WTC11 (cell line): Measurements from ENCODE around the gene BTBD9. TPM values are rescaled to one million over a fixed set of nuclear protein-coding genes. Genes with fewer than 3 reads are reported as not detected.

Experiments used
- ATAC-seq: fragments of 200-7000 bp; cut with Tn5 transposase; 2 replicates; pipeline ENCODE4 v1.10.0; 2021; ENCODE audit warnings: mild to moderate bottlenecking, moderate library complexity
- CTCF ChIA-PET: fragments of 300-600 bp; sonication (Branson Sonifier 250); formaldehyde crosslinking; loops from one replicate; lab custom pipeline; 2021; ENCODE audit warnings: antibody characterized with exemption; lab: Charles Lee
- POLR2A ChIA-PET: fragments of 350-600 bp; sonication (Branson Sonifier 250); formaldehyde crosslinking; loops from one replicate; lab custom pipeline; 2021; ENCODE audit warnings: antibody characterized with exemption; lab: Charles Lee
- DNase-seq: peaks from one replicate; pipeline ENCODE4 v3.0.0; 2021; ENCODE audit warnings: low spot score
- H3K27ac Mint-ChIP-seq: 2 replicates; pipeline ENCODE4 v1.8.0; 2021; ENCODE audit warnings: mixed read lengths
- H3K27me3 Mint-ChIP-seq: 2 replicates; pipeline ENCODE4 v1.8.0; 2021; ENCODE audit warnings: low read depth, mild to moderate bottlenecking, moderate library complexity, mixed read lengths
- H3K36me3 Mint-ChIP-seq: 2 replicates; pipeline ENCODE4 v1.8.0; 2021; ENCODE audit warnings: mixed read lengths
- H3K4me1 Mint-ChIP-seq: 2 replicates; pipeline ENCODE4 v1.8.0; 2022; ENCODE audit warnings: mixed read lengths
- H3K4me3 Mint-ChIP-seq: 2 replicates; pipeline ENCODE4 v1.8.0; 2021; ENCODE audit warnings: mild to moderate bottlenecking, moderate library complexity, mixed read lengths
- H3K9me3 Mint-ChIP-seq: 2 replicates; pipeline ENCODE4 v1.8.0; 2021; ENCODE audit warnings: mixed read lengths
- CREM ChIP-seq: sonication (generic); formaldehyde crosslinking; IDR thresholded peaks from 2 replicates; pipeline ENCODE4 v1.8.1; 2022; ENCODE audit warnings: mild to moderate bottlenecking, missing genetic modification reagents, moderate library complexity
- GRHL2 ChIP-seq: fragments of 250-450 bp; sonication (Bioruptor Pico); IDR thresholded peaks from 2 replicates; pipeline ENCODE4 v1.8.0; 2022; ENCODE audit warnings: mild to moderate bottlenecking, moderate library complexity; ENCODE audit not compliant: insufficient replicate concordance, severe bottlenecking
- IRF2 ChIP-seq: sonication (generic); formaldehyde crosslinking; IDR thresholded peaks from 2 replicates; pipeline ENCODE4 v1.8.0; 2022; ENCODE audit warnings: low read depth, missing genetic modification reagents, borderline replicate concordance
- KAT7 ChIP-seq: sonication (generic); formaldehyde crosslinking; IDR thresholded peaks from 2 replicates; pipeline ENCODE4 v1.8.1; 2023; ENCODE audit warnings: missing genetic modification reagents, mild to moderate bottlenecking, borderline replicate concordance
- MAX ChIP-seq: sonication (generic); formaldehyde crosslinking; IDR thresholded peaks from 2 replicates; pipeline ENCODE4 v1.8.0; 2022; ENCODE audit warnings: mild to moderate bottlenecking, missing genetic modification reagents
- MXD4 ChIP-seq: fragments of 250-450 bp; sonication (Bioruptor Pico); IDR thresholded peaks from 2 replicates; pipeline ENCODE4 v1.8.0; 2021; ENCODE audit warnings: mild to moderate bottlenecking, moderate library complexity, borderline replicate concordance
- NR3C1 ChIP-seq: sonication (generic); formaldehyde crosslinking; conservative IDR thresholded peaks from 2 replicates; pipeline ENCODE4 v1.8.1; 2023; ENCODE audit warnings: low read depth, mild to moderate bottlenecking, missing genetic modification reagents
- PRDM15 ChIP-seq: sonication (generic); formaldehyde crosslinking; IDR thresholded peaks from 2 replicates; pipeline ENCODE4 v1.8.0; 2022; ENCODE audit warnings: missing genetic modification reagents
- SP1 ChIP-seq: sonication (generic); formaldehyde crosslinking; conservative IDR thresholded peaks from 2 replicates; pipeline ENCODE4 v1.8.1; 2022; ENCODE audit warnings: missing genetic modification reagents
- STAT6 ChIP-seq: sonication (generic); formaldehyde crosslinking; conservative IDR thresholded peaks from 2 replicates; pipeline ENCODE4 v1.8.1; 2023; ENCODE audit warnings: mild to moderate bottlenecking, low read depth, missing genetic modification reagents, moderate library complexity
- ZNF138 ChIP-seq: sonication (generic); formaldehyde crosslinking; conservative IDR thresholded peaks from 2 replicates; pipeline ENCODE4 v1.8.1; 2022; ENCODE audit warnings: mild to moderate bottlenecking, moderate library complexity, missing genetic modification reagents
- ZNF263 ChIP-seq: sonication (generic); formaldehyde crosslinking; IDR thresholded peaks from 2 replicates; pipeline ENCODE4 v1.8.1; 2022; ENCODE audit warnings: low read depth, mild to moderate bottlenecking, moderate library complexity, missing genetic modification reagents
- ZNF416 ChIP-seq: fragments of 250-450 bp; sonication (Bioruptor Pico); IDR thresholded peaks from 2 replicates; pipeline ENCODE4 v1.9.0; 2021; ENCODE audit warnings: mild to moderate bottlenecking, inconsistent platforms
- total RNA-seq: library from RNA; stranded (reverse); gene quantifications from 3 replicates; pipeline ENCODE4 v1.2.3, GENCODE V29; 2021
- TF ChIP-seq, protein P1 (sequence below): sonication (generic); formaldehyde crosslinking; IDR thresholded peaks from 2 replicates; pipeline ENCODE4 v1.8.1; 2023; ENCODE audit warnings: mild to moderate bottlenecking, missing genetic modification reagents, moderate library complexity
- TF ChIP-seq, protein P2 (sequence below): fragments of 250-450 bp; sonication (Bioruptor Pico); conservative IDR thresholded peaks from 2 replicates; pipeline ENCODE4 v1.9.0; 2021; ENCODE audit warnings: mild to moderate bottlenecking
- TF ChIP-seq, protein P3 (sequence below): sonication (generic); formaldehyde crosslinking; IDR thresholded peaks from 2 replicates; pipeline ENCODE4 v1.8.0; 2022; ENCODE audit warnings: mild to moderate bottlenecking, missing genetic modification reagents

BTBD9 gene
- total RNA-seq, 1 experiment from 2014 or later, result 4.2 TPM

GRCh38 chr6:38378801-38379200 lies 260.9 kb downstream of the BTBD9 start:
- Mint-ChIP-seq H3K9me3 (0 out of 2 replicates have a peak, but pooled peaks cover 3% of the 10 kb centered on the region), H3K27ac (no peak overlapping the region), H3K36me3 (no peaks in the 10 kb centered on the region), H3K4me1 (no peaks in the 10 kb centered on the region), H3K4me3 (no peak overlapping the region), H3K27me3 (no peaks in the 10 kb centered on the region)
- DNase-seq (no peak), ATAC-seq (no peak)
- ChIA-PET CTCF (no interaction called here), POLR2A (no interaction called here)
- TF ChIP-seq CREM (no peak), KAT7 (CRISPR knock-in tag) (no peak), GRHL2 (CRISPR knock-in tag) (no peak), IRF2 (CRISPR knock-in tag) (no peak), ZNF416 (CRISPR knock-in tag) (no peak), PRDM15 (CRISPR knock-in tag) (no peak), NR3C1 (no peak), MXD4 (CRISPR knock-in tag) (no peak), ZNF263 (CRISPR knock-in tag) (no peak), ZNF138 (no peak), STAT6 (CRISPR knock-in tag) (no peak), MAX (CRISPR knock-in tag) (no peak), SP1 (CRISPR knock-in tag) (no peak)
- TF ChIP-seq, protein P1, sequence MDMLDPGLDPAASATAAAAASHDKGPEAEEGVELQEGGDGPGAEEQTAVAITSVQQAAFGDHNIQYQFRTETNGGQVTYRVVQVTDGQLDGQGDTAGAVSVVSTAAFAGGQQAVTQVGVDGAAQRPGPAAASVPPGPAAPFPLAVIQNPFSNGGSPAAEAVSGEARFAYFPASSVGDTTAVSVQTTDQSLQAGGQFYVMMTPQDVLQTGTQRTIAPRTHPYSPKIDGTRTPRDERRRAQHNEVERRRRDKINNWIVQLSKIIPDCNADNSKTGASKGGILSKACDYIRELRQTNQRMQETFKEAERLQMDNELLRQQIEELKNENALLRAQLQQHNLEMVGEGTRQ, result no peak
- TF ChIP-seq, protein P2, sequence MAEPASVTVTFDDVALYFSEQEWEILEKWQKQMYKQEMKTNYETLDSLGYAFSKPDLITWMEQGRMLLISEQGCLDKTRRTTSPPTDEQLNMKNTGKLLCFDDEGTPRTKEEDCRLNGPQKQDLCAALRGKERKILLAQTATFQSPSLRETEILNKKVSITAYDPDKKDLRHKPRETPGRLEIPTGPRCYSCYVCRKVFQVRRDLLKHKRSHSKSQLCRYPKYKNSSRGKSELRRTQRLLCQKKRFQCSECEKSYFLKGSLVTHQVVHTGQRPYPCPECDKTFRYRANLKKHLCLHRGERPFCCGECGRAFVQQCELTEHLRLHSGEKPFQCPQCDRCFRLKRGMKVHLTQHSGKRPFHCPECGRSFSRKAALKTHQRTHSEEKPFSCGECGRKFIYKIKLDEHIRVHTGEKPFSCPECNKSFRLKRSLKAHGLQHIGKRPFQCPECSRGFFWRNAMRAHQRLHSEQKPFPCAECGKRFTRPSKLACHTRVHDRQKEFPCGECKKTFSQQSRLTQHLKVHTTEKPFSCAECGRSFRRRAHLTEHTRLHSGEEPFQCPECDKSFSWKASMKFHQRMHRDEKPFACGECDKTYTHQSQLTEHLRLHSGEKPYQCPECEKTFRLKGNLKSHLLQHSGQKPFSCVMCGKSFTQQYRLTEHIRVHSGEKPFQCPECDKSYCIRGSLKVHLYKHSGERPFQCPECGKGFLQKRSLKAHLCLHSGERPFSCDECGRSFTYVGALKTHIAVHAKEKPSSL, result no peak
- TF ChIP-seq, protein P3, sequence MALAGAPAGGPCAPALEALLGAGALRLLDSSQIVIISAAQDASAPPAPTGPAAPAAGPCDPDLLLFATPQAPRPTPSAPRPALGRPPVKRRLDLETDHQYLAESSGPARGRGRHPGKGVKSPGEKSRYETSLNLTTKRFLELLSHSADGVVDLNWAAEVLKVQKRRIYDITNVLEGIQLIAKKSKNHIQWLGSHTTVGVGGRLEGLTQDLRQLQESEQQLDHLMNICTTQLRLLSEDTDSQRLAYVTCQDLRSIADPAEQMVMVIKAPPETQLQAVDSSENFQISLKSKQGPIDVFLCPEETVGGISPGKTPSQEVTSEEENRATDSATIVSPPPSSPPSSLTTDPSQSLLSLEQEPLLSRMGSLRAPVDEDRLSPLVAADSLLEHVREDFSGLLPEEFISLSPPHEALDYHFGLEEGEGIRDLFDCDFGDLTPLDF (CRISPR knock-in tag), result no peak
